GM12878 (cell line): Measurements from ENCODE around the gene GLB1L2. TPM values are rescaled to one million over a fixed set of nuclear protein-coding genes. Genes with fewer than 3 reads are reported as not detected.

Experiments used
- ATAC-seq: fragments of 200-7000 bp; cut with Tn5 transposase; 3 replicates; pipeline ENCODE4 v1.9.1; 2020; ENCODE audit warnings: mild to moderate bottlenecking, moderate library complexity
- BruUV-seq: library from RNA; stranded (reverse); fragments of 400-500 nt; replicated peaks from 2 replicates; lab custom pipeline; 2021; lab: Mats Ljungman, UMichigan
- CTCF ChIA-PET: fragments of 300-600 bp; sonication (Branson Sonifier 250); formaldehyde crosslinking; extraction: SDS; loops from one replicate; lab custom pipeline; 2021; ENCODE audit warnings: inconsistent platforms; lab: Yijun Ruan, JAX
- POLR2A ChIA-PET: fragments of 350-600 bp; formaldehyde crosslinking; extraction: SDS; loops from one replicate; lab custom pipeline; 2021; ENCODE audit warnings: inconsistent platforms; lab: Charles Lee
- RAD21 ChIA-PET: fragments of 300-600 bp; sonication (Branson Sonifier 250); formaldehyde crosslinking; loops from one replicate; lab custom pipeline; 2023; ENCODE audit warnings: antibody characterized with exemption; ENCODE audit not compliant: unreplicated experiment; lab: Charles Lee
- SMC1A ChIA-PET: fragments of 300-600 bp; sonication (Branson Sonifier 250); formaldehyde crosslinking; loops from one replicate; lab custom pipeline; 2023; ENCODE audit not compliant: unreplicated experiment, uncharacterized antibody; lab: Charles Lee
- DNase-seq: peaks from one replicate; pipeline ENCODE4 v3.0.0-alpha.2; 2011; ENCODE audit warnings: low read depth, low spot score
- FAIRE-seq: peaks from 3 replicates; lab custom pipeline; 2011; peaks lifted over from hg19 to GRCh38; lab: Jason Lieb, UNC
- H2AFZ ChIP-seq: 2 replicates; pipeline ENCODE4 v1.6.0; 2011; ENCODE audit warnings: low read depth, low read length, control low read depth; ENCODE audit not compliant: control insufficient read depth
- H3K27ac ChIP-seq: 2 replicates; pipeline ENCODE4 v1.5.1; 2011; ENCODE audit warnings: control low read depth; ENCODE audit not compliant: control insufficient read depth, insufficient read depth
- H3K27me3 ChIP-seq, 2 experiments: replicated peaks in 1 of 2; 2 replicates each; pipeline versions ENCODE4 v1.6.0 to v1.6.1; 2011; ENCODE audit warnings: low read length in 1 of 2; ENCODE audit not compliant: control insufficient read depth in 2 of 2, insufficient read depth in 2 of 2
- H3K36me3 ChIP-seq, 2 experiments: 2 replicates each; pipeline ENCODE4 v1.5.1; 2011; ENCODE audit warnings: low read length in 1 of 2; ENCODE audit not compliant: control insufficient read depth in 2 of 2, insufficient read depth in 2 of 2
- H3K4me1 ChIP-seq: 2 replicates; pipeline ENCODE4 v1.6.1; 2011; ENCODE audit warnings: mild to moderate bottlenecking, low read length, moderate library complexity, mixed read lengths; ENCODE audit not compliant: control insufficient read depth, insufficient read depth
- H3K4me2 ChIP-seq: 2 replicates; pipeline ENCODE4 v1.6.0; 2011; ENCODE audit warnings: control low read depth; ENCODE audit not compliant: control insufficient read depth, insufficient read depth
- H3K4me3 ChIP-seq: fragments of 200-600 bp; sonication (generic); 2 replicates; pipeline ENCODE4 v1.5.1; 2016
- H3K79me2 ChIP-seq: 2 replicates; pipeline ENCODE4 v1.6.0; 2011; ENCODE audit warnings: low read length; ENCODE audit not compliant: control insufficient read depth, insufficient read depth
- H3K9ac ChIP-seq: 2 replicates; pipeline ENCODE4 v1.8.0; 2011; ENCODE audit warnings: low read length, control low read depth, mixed read lengths; ENCODE audit not compliant: control insufficient read depth, insufficient read depth
- H3K9me3 ChIP-seq: replicated peaks from 3 replicates; pipeline ENCODE4 v1.5.1; 2011; ENCODE audit warnings: mild to moderate bottlenecking, low read length; ENCODE audit not compliant: control insufficient read depth, insufficient read depth
- H4K20me1 ChIP-seq: 2 replicates; pipeline ENCODE4 v1.6.0; 2011; ENCODE audit not compliant: control insufficient read depth, insufficient read depth
- ASH2L ChIP-seq: fragments of 300-600, 200-600 bp; sonication (generic); IDR thresholded peaks from 2 replicates; pipeline ENCODE4 v1.6.1; 2017; ENCODE audit warnings: low read depth, mild to moderate bottlenecking, borderline replicate concordance
- BCL3 ChIP-seq: IDR thresholded peaks from 2 replicates; pipeline ENCODE4 v1.6.1; 2011; ENCODE audit warnings: borderline replicate concordance, low read depth, mild to moderate bottlenecking, moderate library complexity, low read length; ENCODE audit not compliant: insufficient read depth, poor library complexity, severe bottlenecking
- CTCF ChIP-seq, 3 experiments: IDR thresholded peaks in 2 of 3; conservative IDR thresholded peaks in 1 of 3; 2 replicates each; pipeline ENCODE4 v1.5.1; 2011; ENCODE audit warnings: low read depth in 3 of 3, low read length in 3 of 3, mild to moderate bottlenecking in 3 of 3, control low read depth in 2 of 3, moderate library complexity in 2 of 3, inconsistent platforms in 1 of 3, mixed read lengths in 1 of 3; ENCODE audit not compliant: control insufficient read depth in 2 of 3, insufficient read depth in 1 of 3; ENCODE audit errors: extremely low read depth in 1 of 3
- GABPA ChIP-seq: IDR thresholded peaks from 2 replicates; pipeline ENCODE4 v1.6.1; 2014; ENCODE audit warnings: antibody characterized with exemption, low read depth, mild to moderate bottlenecking, inconsistent platforms
- HCFC1 ChIP-seq: fragments of 150-350 bp; IDR thresholded peaks from 2 replicates; pipeline ENCODE4 v1.6.1; 2014; ENCODE audit warnings: low read length
- KDM1A ChIP-seq: fragments of 200-600 bp; sonication (generic); IDR thresholded peaks from 2 replicates; pipeline ENCODE4 v1.6.1; 2016; ENCODE audit warnings: borderline replicate concordance
- NRF1 ChIP-seq: conservative IDR thresholded peaks from 2 replicates; pipeline ENCODE4 v1.6.1; 2011; ENCODE audit warnings: mild to moderate bottlenecking, low read depth, low read length, improper control_type of control experiment
- TBL1XR1 ChIP-seq: IDR thresholded peaks from 2 replicates; pipeline ENCODE4 v1.6.1; 2012; ENCODE audit warnings: low read depth, low read length, improper control_type of control experiment
- ZBTB40 ChIP-seq: fragments of 450-650 bp; IDR thresholded peaks from 2 replicates; pipeline ENCODE4 v1.6.1; 2016; ENCODE audit warnings: mild to moderate bottlenecking, moderate library complexity, borderline replicate concordance
- ZNF687 ChIP-seq: fragments of 450-650 bp; IDR thresholded peaks from 2 replicates; pipeline ENCODE4 v1.6.1; 2017; ENCODE audit warnings: mild to moderate bottlenecking, moderate library complexity
- WGBS: methylation state at CpG from one replicate; pipeline ENCODE4 v1.1.6; 2016; ENCODE audit warnings: low lambda C conversion rate; ENCODE audit not compliant: insufficient replicate concordance, insufficient coverage; ENCODE audit errors: missing lambda C conversion rate; 5-methylcytosine and 5-hydroxymethylcytosine counted together
- in situ Hi-C: fragments of 300-500 bp; cut with MboI; formaldehyde crosslinking; loops from 9 replicates; pipeline ENCODE4 v1.14.3; 2018; ENCODE audit warnings: mixed read lengths
- intact Hi-C: fragments of 100-400 bp; cut with micrococcal nuclease; formaldehyde crosslinking; loops from one replicate; pipeline ENCODE4 v1.14.2; 2022; ENCODE audit not compliant: unreplicated experiment
- polyA plus RNA-seq, 11 experiments: library from polyadenylated mRNA; depleted of rRNA in 4 of 11; unstranded in 6 of 11; stranded (reverse) in 5 of 11; fragments of >200 nt; fragmentation: Nextera tagmentation in 4 of 11; fragmentation: Illumina TruSeq in 1 of 11; extraction: Ambion mirVana in 4 of 11; extraction: Trizol in 1 of 11; gene quantifications; 1 replicate in 1 of 11; 2 replicates in 10 of 11; pipeline versions ENCODE4 v1.2.1 to v1.2.3, GENCODE V29; 2011 to 2016; ENCODE audit warnings: inconsistent platforms in 2 of 11, missing spikeins in 2 of 11, low read depth in 1 of 11
- total RNA-seq, 4 experiments: library from RNA; depleted of rRNA in 3 of 4; stranded (reverse); fragments of >200 nt in 3 of 4; fragmentation: Illumina TruSeq in 1 of 4; extraction: Trizol in 1 of 4; gene quantifications; 2 replicates each; pipeline versions ENCODE4 v1.2.1 to v1.2.3, GENCODE V29; 2013 to 2021

The GLB1L2 gene
- total and polyA plus RNA-seq, 10 of the 15 experiments (the other 5 are each of a cell fraction or from before 2014, with no cell fraction given), result 0.04 to 0.85 (median 0.49) TPM

GRCh38 chr11:134405436-134405835 lies 73.6 kb downstream of the GLB1L2 start:
- CTCF ChIA-PET, result no interaction called here
- H3K27ac ChIP-seq, result no peak overlapping the region
- DNase-seq, result no peak
- no peaks in the 10 kb centered on the region for H3K79me2 ChIP-seq
- H3K27me3 ChIP-seq, result 0 out of 4 replicates have a peak, but pooled peaks cover 0 to 2% of the 10 kb centered on the region in 2 experiments
- RAD21 ChIA-PET, result no interaction called here
- BruUV-seq, result no TSS peak
- ATAC-seq, result no peak
- H2AFZ ChIP-seq, result no peak overlapping the region
- in situ Hi-C loops (no loop called here), intact Hi-C loops (no loop called here)
- no peak for FAIRE-seq
- no peak overlapping the region for H3K4me3 ChIP-seq
- H3K9me3 ChIP-seq, result no peaks in the 10 kb centered on the region
- no peaks in the 10 kb centered on the region for H4K20me1 ChIP-seq
- no peaks in the 10 kb centered on the region for H3K36me3 ChIP-seq
- TF ChIP-seq TBL1XR1, result no peak
- TF ChIP-seq NRF1, result no peak
- TF ChIP-seq ZNF687, result no peak
- TF ChIP-seq KDM1A, result no peak
- TF ChIP-seq ZBTB40, result no peak
- no peak for TF ChIP-seq BCL3
- no peak for TF ChIP-seq CTCF (IDR thresholded peaks at IDR 0.05 in 2 of 3, conservative IDR thresholded peaks at IDR 0.05 in 1 of 3; ENCODE audit: control insufficient read depth in 2 of 3, extremely low read depth in 1 of 3, insufficient read depth in 1 of 3, low read depth in 3 of 3, low read length in 3 of 3)
- TF ChIP-seq GABPA, result no peak
- TF ChIP-seq ASH2L, result no peak
- TF ChIP-seq HCFC1, result no peak
- H3K4me2 ChIP-seq, result no peak overlapping the region
- POLR2A ChIA-PET, result no interaction called here
- SMC1A ChIA-PET, result no interaction called here
- H3K9ac ChIP-seq, result no peak overlapping the region
- WGBS, result 15% methylated on average over 8 of the region's 8 CpGs
- H3K4me1 ChIP-seq, result no peaks in the 10 kb centered on the region
